GM18858 (cell line): ENCODE measurements around the gene EFCC1.

ENCODE experiments used
- ATAC-seq: cut with Tn5 transposase; IDR thresholded peaks from one replicate; pipeline ENCODE4 v1.9.1; 2021; ENCODE audit not compliant: unreplicated experiment

The EFCC1 gene

GRCh38 chr3:129031476-129032215, 30.5 kb downstream of the EFCC1 start:
- no peak for ATAC-seq

GRCh38 chr3:129032716-129033115, 31.6 kb downstream of the EFCC1 start:
- no peak for ATAC-seq

GRCh38 chr3:129033151-129033550, 32.0 kb downstream of the EFCC1 start:
- no peak for ATAC-seq

GRCh38 chr3:129033633-129034321, 32.7 kb downstream of the EFCC1 start:
- no peak for ATAC-seq

GRCh38 chr3:129034642-129035041, 33.5 kb downstream of the EFCC1 start:
- no peak for ATAC-seq

GRCh38 chr3:129035360-129036221, 34.5 kb downstream of the EFCC1 start:
- no peak for ATAC-seq

- ATAC-seq: no peak
These were observed 35.4 kb downstream of the EFCC1 start for GRCh38 chr3:129036222-129037092.

GRCh38 chr3:129037093-129037419, 36.0 kb downstream of the EFCC1 start:
- no peak for ATAC-seq

GRCh38 chr3:129038121-129038855, 37.2 kb downstream of the EFCC1 start:
- no peak for ATAC-seq

- ATAC-seq: no peak
These were observed 38.4 kb downstream of the EFCC1 start for GRCh38 chr3:129039271-129040038.

GRCh38 chr3:129040039-129040336, 38.9 kb downstream of the EFCC1 start:
- ATAC-seq: no peak

GRCh38 chr3:129040579-129041300, 39.6 kb downstream of the EFCC1 start:
- no peak for ATAC-seq

GRCh38 chr3:129045675-129046036, 44.6 kb downstream of the EFCC1 start:
- ATAC-seq: no peak

- no peak for ATAC-seq
These were observed 45.1 kb downstream of the EFCC1 start for GRCh38 chr3:129046037-129046731.

GRCh38 chr3:129046732-129047552, 45.8 kb downstream of the EFCC1 start:
- no peak for ATAC-seq

GRCh38 chr3:129047553-129047839, 46.4 kb downstream of the EFCC1 start:
- no peak for ATAC-seq

GRCh38 chr3:129050556-129051295, 49.6 kb downstream of the EFCC1 start:
- ATAC-seq: no peak
